Common myeloid progenitor, CD34-positive (primary cell): ENCODE measurements around the gene TMEM9.

Experiments
- CTCF ChIA-PET: fragments of 350-600 bp; sonication (Branson Sonifier 250); formaldehyde crosslinking; loops from one replicate; lab custom pipeline; 2021; ENCODE audit warnings: antibody characterized with exemption; lab: Charles Lee
- POLR2A ChIA-PET: fragments of 350-600 bp; sonication (Branson Sonifier 250); formaldehyde crosslinking; loops from one replicate; lab custom pipeline; 2021; ENCODE audit warnings: antibody characterized with exemption; lab: Charles Lee
- DNase-seq, 3 donors: peaks; one replicate each; pipeline versions ENCODE4 v3.0.0 to v3.0.0-alpha.2; 2013
- H3K27ac ChIP-seq, 2 experiments: 1 replicate in 1 of 2; 2 replicates in 1 of 2; pipeline ENCODE4 v1.7.0; 2013; ENCODE audit warnings: inconsistent platforms in 2 of 2, low read length in 2 of 2, mild to moderate bottlenecking in 2 of 2, low read depth in 1 of 2, moderate library complexity in 1 of 2; ENCODE audit not compliant: severe bottlenecking in 2 of 2, insufficient read depth in 1 of 2, poor library complexity in 1 of 2
- H3K27me3 ChIP-seq, 5 experiments: replicated peaks in 2 of 5; 1 replicate in 3 of 5; 2 replicates in 2 of 5; pipeline versions ENCODE4 v1.6.1 to v1.7.0; 2013; ENCODE audit warnings: low read length in 4 of 5, mild to moderate bottlenecking in 2 of 5, moderate library complexity in 2 of 5, inconsistent platforms in 1 of 5; ENCODE audit not compliant: insufficient read depth in 5 of 5, control insufficient read depth in 4 of 5
- H3K36me3 ChIP-seq, 4 experiments: 1 replicate in 2 of 4; 2 replicates in 2 of 4; pipeline versions ENCODE4 v1.6.1 to v1.7.0; 2013; ENCODE audit warnings: low read length in 3 of 4, control low read depth in 1 of 4, mild to moderate bottlenecking in 1 of 4; ENCODE audit not compliant: control insufficient read depth in 4 of 4, insufficient read depth in 4 of 4
- H3K4me1 ChIP-seq, 4 experiments: 1 replicate in 3 of 4; 2 replicates in 1 of 4; pipeline versions ENCODE4 v1.6.1 to v1.7.1; 2013; ENCODE audit warnings: low read length in 3 of 4, mild to moderate bottlenecking in 3 of 4, control low read depth in 1 of 4, inconsistent platforms in 1 of 4, moderate library complexity in 1 of 4; ENCODE audit not compliant: control insufficient read depth in 4 of 4, insufficient read depth in 4 of 4; ENCODE audit errors: control extremely low read depth in 1 of 4
- H3K4me3 ChIP-seq, 7 experiments: 1 replicate in 4 of 7; 2 replicates in 3 of 7; pipeline versions ENCODE4 v1.5.1 to v1.7.0; 2013; ENCODE audit warnings: mild to moderate bottlenecking in 7 of 7, low read length in 6 of 7, moderate library complexity in 6 of 7, inconsistent platforms in 2 of 7, low read depth in 2 of 7, control low read depth in 1 of 7; ENCODE audit not compliant: insufficient read depth in 4 of 7, control insufficient read depth in 1 of 7; ENCODE audit errors: extremely low read depth in 1 of 7
- H3K9me3 ChIP-seq, 5 experiments: 1 replicate in 4 of 5; 2 replicates in 1 of 5; pipeline versions ENCODE4 v1.6.1 to v1.7.1; 2013; ENCODE audit warnings: low read length in 4 of 5, mild to moderate bottlenecking in 2 of 5, inconsistent platforms in 1 of 5, low read depth in 1 of 5, moderate library complexity in 1 of 5; ENCODE audit not compliant: control insufficient read depth in 4 of 5, insufficient read depth in 2 of 5; ENCODE audit errors: control extremely low read depth in 1 of 5
- WGBS: methylation state at CpG from one replicate; pipeline ENCODE4 v1.1.5; 2013; ENCODE audit not compliant: insufficient coverage; 5-methylcytosine and 5-hydroxymethylcytosine counted together

TMEM9 gene

DNA sequence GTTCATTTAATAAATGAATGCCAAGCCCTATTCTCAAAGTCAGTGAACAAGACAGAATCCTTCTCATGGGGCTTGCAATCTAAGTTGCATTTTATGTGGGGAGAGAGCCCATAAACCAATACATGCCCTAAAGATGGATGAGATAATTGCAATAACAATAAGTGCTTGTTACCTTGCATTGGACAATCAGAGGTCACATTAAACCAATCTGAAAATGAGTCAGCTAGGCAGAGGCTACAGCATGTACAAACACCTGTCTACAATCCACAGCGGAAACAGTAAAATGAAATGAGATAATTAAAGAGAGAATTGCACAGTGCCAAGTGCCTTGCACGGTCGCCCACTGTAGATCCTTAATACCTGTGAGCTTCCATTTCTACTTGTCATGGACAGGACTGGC, 28.9 kb upstream of the TMEM9 start:
- no peaks in the 10 kb centered on the region for H3K36me3 ChIP-seq
- ChIA-PET POLR2A (no interaction called here), CTCF (interaction anchor here (0.9 to 2.1 kb wide), 3 partner anchors 9 to 34 kb away, joined by 3 to 9 read pairs (median 6); partner anchors contain the start of gene TMEM9)
- H3K4me3 ChIP-seq = no peak overlapping the region
- DNase-seq = no peak
- no peaks in the 10 kb centered on the region for H3K4me1 ChIP-seq
- 100% methylated on average over 3 of the region's 3 CpGs for WGBS
- no peak overlapping the region for H3K27ac ChIP-seq
- H3K9me3 ChIP-seq = peaks cover 0 to 9% (median 3%) of the 10 kb centered on the region in 5 experiments
- H3K27me3 ChIP-seq = peaks cover 0 to 6% (median 0%) of the 10 kb centered on the region in 5 experiments

DNA sequence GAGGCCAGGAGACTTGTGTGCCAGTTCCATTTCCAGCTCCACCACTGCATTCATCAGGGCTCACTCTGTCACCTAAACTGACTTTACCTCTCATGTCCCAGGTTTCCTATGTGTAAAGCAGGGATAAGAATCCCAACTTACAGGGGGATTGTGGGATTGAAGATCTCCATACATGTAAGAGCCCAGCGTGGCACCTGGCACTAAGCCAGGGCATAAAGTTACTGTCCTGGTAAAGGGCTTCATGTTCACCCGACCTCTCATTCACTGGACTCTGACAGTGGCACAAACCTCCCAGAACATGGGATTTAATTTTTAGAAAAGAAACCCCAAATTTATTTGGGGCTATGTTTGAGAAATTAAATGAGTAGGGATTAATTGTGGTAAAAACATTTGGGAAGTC, 27.5 kb upstream of the TMEM9 start:
- POLR2A ChIA-PET = no interaction called here
- DNase-seq = no peak
- Histone ChIP-seq H3K27ac (no peak overlapping the region), H3K4me3 (no peak overlapping the region), H3K27me3 (peaks cover 0 to 6% (median 0%) of the 10 kb centered on the region in 5 experiments), H3K4me1 (no peaks in the 10 kb centered on the region), H3K36me3 (no peaks in the 10 kb centered on the region), H3K9me3 (peaks cover 0 to 9% (median 3%) of the 10 kb centered on the region in 5 experiments)
- CTCF ChIA-PET = no interaction called here
- WGBS = no CpG with 5 or more reads among the region's 2 CpGs

DNA sequence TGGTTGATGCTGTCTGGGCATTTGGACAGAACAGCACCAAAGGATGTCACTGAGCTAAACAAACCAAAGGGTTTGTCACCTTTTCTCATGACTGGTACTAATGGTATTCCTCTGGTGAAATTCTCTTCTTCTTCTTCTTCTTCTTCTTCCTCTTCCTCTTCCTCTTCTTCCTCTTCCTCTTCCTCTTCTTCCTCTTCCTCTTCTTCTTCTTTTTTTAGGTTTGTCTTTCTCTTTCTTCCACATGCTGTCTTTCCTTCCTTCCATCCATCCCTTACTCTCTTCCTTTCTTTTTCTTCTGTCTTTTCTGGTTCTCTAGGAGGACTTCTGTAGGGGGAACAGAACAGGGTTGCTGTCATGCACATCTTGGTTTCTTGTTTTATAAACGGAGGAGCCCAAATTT, 27.0 kb upstream of the TMEM9 start:
- H3K4me3 ChIP-seq = no peak overlapping the region
- H3K4me1 ChIP-seq = no peaks in the 10 kb centered on the region
- peaks cover 0 to 9% (median 3%) of the 10 kb centered on the region in 5 experiments for H3K9me3 ChIP-seq
- POLR2A ChIA-PET = no interaction called here
- CTCF ChIA-PET = no interaction called here
- WGBS = 58% methylated on average over 1 of the region's 1 CpG
- no peak for DNase-seq
- no peak overlapping the region for H3K27ac ChIP-seq
- H3K27me3 ChIP-seq = peaks cover 0 to 6% (median 0%) of the 10 kb centered on the region in 5 experiments
- H3K36me3 ChIP-seq = no peaks in the 10 kb centered on the region

DNA sequence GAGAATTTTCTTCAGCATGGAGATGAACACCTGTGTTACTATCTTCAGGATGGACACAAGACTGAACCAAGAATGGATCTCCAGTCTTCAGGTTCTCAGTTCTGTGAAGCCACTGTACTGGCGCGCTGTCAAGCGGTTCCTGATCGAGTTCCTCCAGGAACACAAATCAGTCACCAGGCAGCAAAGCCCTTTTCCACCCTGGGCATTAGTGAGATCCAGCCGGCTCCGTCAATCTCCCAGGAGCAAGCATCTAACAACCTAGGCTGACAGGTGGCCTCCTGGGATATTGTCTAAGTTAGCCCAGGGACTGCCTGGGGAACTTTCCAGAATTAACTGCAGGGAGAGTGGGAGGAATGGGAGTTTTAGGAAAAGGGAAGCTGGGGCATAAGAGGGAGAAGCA, 26.6 kb upstream of the TMEM9 start:
- CTCF ChIA-PET = no interaction called here
- WGBS = 94% methylated on average over 6 of the region's 6 CpGs

DNA sequence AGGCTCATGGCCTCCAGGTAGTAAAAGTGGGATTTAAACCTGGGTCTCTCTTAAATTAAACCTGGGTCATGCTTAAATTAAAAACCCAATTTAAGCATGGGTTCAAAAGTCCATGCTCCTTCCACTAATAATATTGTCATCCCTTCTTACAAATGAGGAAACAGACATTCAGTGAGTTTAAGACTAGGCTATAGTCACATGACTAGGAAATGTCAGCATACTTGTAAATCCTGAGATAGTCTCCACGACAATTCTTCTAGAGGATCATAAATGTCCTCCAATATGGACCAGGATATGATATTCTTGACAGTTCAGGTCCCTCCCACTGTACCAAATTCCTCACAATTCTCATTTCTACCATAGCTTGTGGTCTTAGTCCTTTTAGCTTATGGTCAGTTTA, 25.9 kb upstream of the TMEM9 start:
- ChIA-PET CTCF (no interaction called here), POLR2A (no interaction called here)
- Histone ChIP-seq H3K9me3 (peaks cover 0 to 9% (median 3%) of the 10 kb centered on the region in 5 experiments), H3K36me3 (no peaks in the 10 kb centered on the region), H3K27me3 (peaks cover 0 to 4% (median 0%) of the 10 kb centered on the region in 5 experiments), H3K27ac (no peak overlapping the region), H3K4me1 (no peaks in the 10 kb centered on the region), H3K4me3 (no peak overlapping the region)
- peak in 2 of 3 donors; percentile 10 to 17 for DNase-seq
- WGBS = 0% methylated on average over 1 of the region's 1 CpG

More for the DNA sequence above, 26.6 kb upstream of the TMEM9 start:
- POLR2A ChIA-PET = no interaction called here
- Histone ChIP-seq H3K27me3 (peaks cover 0 to 8% (median 0%) of the 10 kb centered on the region in 5 experiments), H3K27ac (no peak overlapping the region), H3K4me1 (no peaks in the 10 kb centered on the region), H3K36me3 (no peaks in the 10 kb centered on the region), H3K4me3 (no peak overlapping the region), H3K9me3 (peaks cover 0 to 9% (median 3%) of the 10 kb centered on the region in 5 experiments)
- no peak for DNase-seq

DNA sequence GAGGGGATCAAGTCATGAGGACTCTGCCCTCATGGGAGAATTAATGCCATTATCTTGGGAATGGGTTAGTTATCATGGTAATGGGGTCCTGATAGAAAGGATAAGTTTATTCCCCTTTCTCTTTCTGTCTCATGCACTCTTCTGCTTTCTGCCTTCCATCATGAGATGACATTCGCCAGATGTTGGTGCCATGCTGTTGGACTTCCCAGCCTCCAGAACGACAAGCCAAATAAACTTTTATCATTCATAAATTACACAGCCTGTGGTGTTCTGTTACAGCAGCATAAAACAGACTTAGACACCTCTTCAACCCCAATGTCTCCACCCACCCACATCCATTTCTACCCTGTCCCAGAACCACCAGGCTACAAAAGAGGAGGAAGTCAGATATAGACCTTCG, 24.4 kb upstream of the TMEM9 start:
- CTCF ChIA-PET = no interaction called here
- POLR2A ChIA-PET = no interaction called here
- H3K27me3 ChIP-seq = peaks cover 0 to 5% (median 0%) of the 10 kb centered on the region in 5 experiments
- 75% methylated on average over 2 of the region's 3 CpGs for WGBS
- no peaks in the 10 kb centered on the region for H3K4me1 ChIP-seq
- H3K4me3 ChIP-seq = no peak overlapping the region
- H3K9me3 ChIP-seq = peaks cover 0 to 9% (median 3%) of the 10 kb centered on the region in 5 experiments
- H3K36me3 ChIP-seq = no peaks in the 10 kb centered on the region
- H3K27ac ChIP-seq = no peak overlapping the region
- no peak for DNase-seq

DNA sequence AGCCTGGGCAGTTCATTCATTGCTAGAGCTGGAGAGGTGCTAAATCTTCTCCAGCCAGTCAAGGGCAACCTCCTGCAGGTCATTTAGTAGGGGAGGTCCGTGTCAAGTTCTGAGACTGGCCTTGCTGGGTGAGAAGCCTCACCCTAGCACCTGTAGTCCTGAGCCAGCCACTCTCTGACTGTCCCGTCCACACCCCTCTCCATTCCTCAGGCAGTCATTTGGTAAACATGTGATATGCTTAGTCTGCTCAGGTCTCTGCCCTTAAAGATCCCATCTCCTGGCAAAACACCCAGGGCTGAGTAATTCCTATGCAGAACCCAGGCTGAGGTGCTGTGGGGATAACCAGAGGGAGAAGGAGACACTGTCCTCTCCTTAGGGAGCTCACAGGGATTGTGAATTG, 22.7 kb upstream of the TMEM9 start:
- peaks cover 0 to 9% (median 3%) of the 10 kb centered on the region in 5 experiments for H3K9me3 ChIP-seq
- peaks cover 0 to 11% (median 0%) of the 10 kb centered on the region in 5 experiments for H3K27me3 ChIP-seq
- no peak overlapping the region for H3K27ac ChIP-seq
- H3K4me1 ChIP-seq = no peaks in the 10 kb centered on the region
- no peak overlapping the region for H3K4me3 ChIP-seq
- ChIA-PET POLR2A (no interaction called here), CTCF (interaction anchor here (0.8 to 2.0 kb wide), 4 partner anchors 10 to 169 kb away, joined by 3 to 6 read pairs (median 5); no protein-coding TSS in a partner anchor)
- 94% methylated on average over 2 of the region's 2 CpGs for WGBS
- no peak for DNase-seq
- no peaks in the 10 kb centered on the region for H3K36me3 ChIP-seq
